Measurements from ENCODE around the gene SLC22A6. TPM values are rescaled to one million over a fixed set of nuclear protein-coding genes. Genes with fewer than 3 reads are reported as not detected.

SLC22A6 gene
- total and polyA plus RNA-seq, 8 donors: not detected

GRCh38 chr11:62962391-62962790 is 22.4 kb downstream of the SLC22A6 start:
- intact Hi-C loops (cut with DNase I; ENCODE audit: low total_unique reads): no loop called here
- no peak overlapping the region for H3K27ac ChIP-seq
- TF ChIP-seq POLR2AphosphoS5 (IDR thresholded peaks at IDR 0.05) (no peak), CTCF (IDR thresholded peaks at IDR 0.05) (no peak), EP300 (IDR thresholded peaks at IDR 0.05) (no peak)
- no peaks in the 10 kb centered on the region for H3K36me3 ChIP-seq
- H3K9me3 ChIP-seq: no peaks in the 10 kb centered on the region
- 62 to 83% (median 75%) methylated on average over 3 of the region's 3 CpGs for WGBS, 5 donors
- peaks cover 0 to 16% (median 12%) of the 10 kb centered on the region in 4 donors for H3K4me1 ChIP-seq
- H3K27me3 ChIP-seq: no peaks in the 10 kb centered on the region
- DNase-seq: peak in 1 of 2 donors; percentile 2
- no peak overlapping the region for H3K4me3 ChIP-seq

- intact Hi-C loops (cut with DNase I; ENCODE audit: low total_unique reads): no loop called here
- H3K36me3 ChIP-seq: no peaks in the 10 kb centered on the region
- H3K9me3 ChIP-seq: no peaks in the 10 kb centered on the region
- peaks cover 0 to 16% (median 12%) of the 10 kb centered on the region in 4 donors for H3K4me1 ChIP-seq
- H3K27ac ChIP-seq: no peak overlapping the region
- no peaks in the 10 kb centered on the region for H3K27me3 ChIP-seq
- peak in 1 of 2 donors; percentile 17 for DNase-seq
- 76 to 90% (median 88%) methylated on average over 4 of the region's 4 CpGs for WGBS, 5 donors
- no peak for TF ChIP-seq EP300 (IDR thresholded peaks at IDR 0.05)
- TF ChIP-seq CTCF (IDR thresholded peaks at IDR 0.05): no peak
- TF ChIP-seq POLR2A (IDR thresholded peaks at IDR 0.05): no peak
- no peak for TF ChIP-seq POLR2AphosphoS5 (IDR thresholded peaks at IDR 0.05)
- H3K4me3 ChIP-seq: no peak overlapping the region
Observed at GRCh38 chr11:62961017-62961570, 23.7 kb downstream of the SLC22A6 start.

- Histone ChIP-seq H3K27me3 (no peaks in the 10 kb centered on the region), H3K27ac (no peak overlapping the region), H3K9me3 (no peaks in the 10 kb centered on the region), H3K4me3 (no peak overlapping the region), H3K4me1 (peaks cover 0 to 16% (median 12%) of the 10 kb centered on the region in 4 donors), H3K36me3 (no peaks in the 10 kb centered on the region)
- DNase-seq: peak in 1 of 2 donors; percentile 8
- TF ChIP-seq POLR2A (IDR thresholded peaks at IDR 0.05) (no peak), EP300 (IDR thresholded peaks at IDR 0.05) (no peak), CTCF (IDR thresholded peaks at IDR 0.05) (no peak), POLR2AphosphoS5 (IDR thresholded peaks at IDR 0.05) (no peak)
- intact Hi-C loops (cut with DNase I; ENCODE audit: low total_unique reads): no loop called here
- 76 to 100% (median 92%) methylated on average over 1 of the region's 1 CpG for WGBS, 5 donors
Observed at GRCh38 chr11:62959422-62959980, 25.3 kb downstream of the SLC22A6 start.

- DNase-seq: peak; percentile 9 to 86
- WGBS, 5 donors: 24 to 40% (median 30%) methylated on average over 11 of the region's 11 CpGs
- no peaks in the 10 kb centered on the region for H3K36me3 ChIP-seq
- H3K9me3 ChIP-seq: no peaks in the 10 kb centered on the region
- H3K27me3 ChIP-seq: no peaks in the 10 kb centered on the region
- peaks cover 0 to 16% (median 12%) of the 10 kb centered on the region in 4 donors for H3K4me1 ChIP-seq
- peak overlapping the region in 3 of 5 donors; percentile 2 to 27 (median 13) for H3K27ac ChIP-seq
- intact Hi-C loops (cut with DNase I; ENCODE audit: low total_unique reads): no loop called here
- TF ChIP-seq POLR2A (IDR thresholded peaks at IDR 0.05): no peak
- H3K4me3 ChIP-seq: no peak overlapping the region
Observed at GRCh38 chr11:62958547-62959421, 26.0 kb downstream of the SLC22A6 start.
